ENCODE results near the gene METRN.
A peak's percentile ranks its signal among the peaks of the same experiment; 100 is the strongest.

The METRN gene

GRCh38 chr16:723695-724094 lies 8.8 kb downstream of the METRN start:
- no peak for FAIRE-seq
- TF ChIP-seq CTCF (IDR thresholded peaks at IDR 0.05; ENCODE audit: insufficient read depth, missing control alignments) = no peak

GRCh38 chr16:724188-725040 lies 9.5 kb downstream of the METRN start:
- TF ChIP-seq CTCF (IDR thresholded peaks at IDR 0.05; ENCODE audit: insufficient read depth, missing control alignments) = no peak
- FAIRE-seq = no peak
- no peak for DNase-seq (ENCODE audit: insufficient read length, low spot score)

More at GRCh38 chr16:723695-724094, 8.8 kb downstream of the METRN start:
- no peak for DNase-seq (ENCODE audit: insufficient read length, low spot score)

GRCh38 chr16:725041-725376 lies 10.1 kb downstream of the METRN start:
- FAIRE-seq = no peak
- no peak for DNase-seq (ENCODE audit: insufficient read length, low spot score)
- TF ChIP-seq CTCF (IDR thresholded peaks at IDR 0.05; ENCODE audit: insufficient read depth, missing control alignments) = no peak

GRCh38 chr16:725463-726187 lies 10.7 kb downstream of the METRN start:
- FAIRE-seq = no peak
- no peak for DNase-seq (ENCODE audit: insufficient read length, low spot score)
- TF ChIP-seq CTCF (IDR thresholded peaks at IDR 0.05; ENCODE audit: insufficient read depth, missing control alignments) = no peak

GRCh38 chr16:726188-726437 lies 11.2 kb downstream of the METRN start:
- DNase-seq (ENCODE audit: insufficient read length, low spot score) (no peak), FAIRE-seq (no peak)
- TF ChIP-seq CTCF (IDR thresholded peaks at IDR 0.05; ENCODE audit: insufficient read depth, missing control alignments) = no peak

- FAIRE-seq = no peak
- TF ChIP-seq CTCF (IDR thresholded peaks at IDR 0.05; ENCODE audit: insufficient read depth, missing control alignments) = no peak
- peak; percentile 81 for DNase-seq (ENCODE audit: insufficient read length, low spot score)
Observed at GRCh38 chr16:726438-727290, 11.7 kb downstream of the METRN start, which contains the start of the genes CCDC78 and HAGHL. TSS of gene CCDC78 (minus strand) at chr16:726443. CDS start at chr16:726367, 76 bp downstream. TSS of gene HAGHL (plus strand) at chr16:727106. CDS start at chr16:727510, 404 bp downstream.
